H1 (cell line): ENCODE results near the gene REM1. TPM values are rescaled to one million over a fixed set of nuclear protein-coding genes. Genes with fewer than 3 reads are reported as not detected.
A peak's percentile ranks its signal among the peaks of the same experiment; 100 is the strongest.

ENCODE experiments used
- ATF3 ChIP-seq: IDR thresholded peaks from 2 replicates; pipeline ENCODE4 v1.6.1; 2011; ENCODE audit warnings: low read depth, mild to moderate bottlenecking, low read length; ENCODE audit not compliant: insufficient read depth
- CTCF ChIP-seq, 3 experiments: IDR thresholded peaks; 1 replicate in 2 of 3; 2 replicates in 1 of 3; pipeline versions ENCODE4 v1.5.1 to v1.6.1; 2011; ENCODE audit warnings: low read length in 3 of 3, mild to moderate bottlenecking in 3 of 3, inconsistent platforms in 2 of 3, low read depth in 1 of 3, moderate library complexity in 1 of 3; ENCODE audit not compliant: insufficient read depth in 1 of 3; ENCODE audit errors: control extremely low read depth in 1 of 3
- JUN ChIP-seq: IDR thresholded peaks from 2 replicates; pipeline ENCODE4 v1.6.1; 2011; ENCODE audit warnings: low read depth, mild to moderate bottlenecking, improper control_type of control experiment, low read length
- polyA plus RNA-seq, 7 experiments: library from polyadenylated mRNA; depleted of rRNA in 3 of 7; stranded (reverse) in 5 of 7; unstranded in 2 of 7; fragments of >200 nt in 5 of 7; fragments of 200-250 nt in 2 of 7; gene quantifications; 1 replicate in 5 of 7; 2 replicates in 1 of 7; 4 replicates in 1 of 7; pipeline versions ENCODE4 v1.2.1 to v1.2.3, GENCODE V29; 2011 to 2013; ENCODE audit warnings: missing spikeins in 2 of 7, mixed read lengths in 2 of 7
- total RNA-seq: library from RNA; stranded (reverse); fragmentation: NEBNext Ultra II Directional; extraction: Animal tissue kit (Norgen Biotek cat#: 25700); gene quantifications from 2 replicates; pipeline ENCODE4 v1.2.1, GENCODE V29; 2021
- TF ChIP-seq, protein P1 (sequence below): IDR thresholded peaks from 2 replicates; pipeline ENCODE4 v1.6.1; 2012; ENCODE audit warnings: inconsistent platforms

REM1 gene
- total and polyA plus RNA-seq, 2 of the 8 experiments (the other 6 are each of a cell fraction or from before 2014, with no cell fraction given), result 0.05 TPM; not detected in 1

DNA sequence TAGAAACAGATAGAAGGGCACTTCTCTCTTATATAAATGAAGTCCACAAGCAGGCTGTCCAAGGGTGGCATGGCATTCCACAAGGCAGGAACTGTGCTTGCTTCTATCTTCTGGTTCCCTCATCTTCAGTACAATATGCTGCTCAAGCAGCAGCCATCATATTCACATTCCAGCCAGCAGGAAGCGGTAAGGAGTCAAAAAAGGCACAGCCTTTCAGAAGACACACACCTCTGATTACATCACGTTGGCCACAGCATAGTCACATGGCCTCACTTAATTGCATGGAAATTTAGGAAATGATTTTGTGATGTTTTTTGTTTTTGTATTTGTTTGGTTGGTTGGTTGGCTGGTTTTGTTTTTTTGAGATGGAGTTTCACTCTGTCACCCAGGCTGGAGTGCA is 19.0 kb downstream of the REM1 start (continued):
- TF ChIP-seq CTCF (IDR thresholded peaks at IDR 0.05; ENCODE audit: control extremely low read depth in 1 of 3, insufficient read depth in 1 of 3, low read depth in 1 of 3, low read length in 3 of 3) (peak; percentile 3 to 77 (median 55)), JUN (no peak), ATF3 (0 out of 2 replicates have a peak, but pooled peaks have one; percentile 35)
- TF ChIP-seq, protein P1, sequence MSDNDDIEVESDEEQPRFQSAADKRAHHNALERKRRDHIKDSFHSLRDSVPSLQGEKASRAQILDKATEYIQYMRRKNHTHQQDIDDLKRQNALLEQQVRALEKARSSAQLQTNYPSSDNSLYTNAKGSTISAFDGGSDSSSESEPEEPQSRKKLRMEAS, result no peak
